ENCODE measurements around the gene ARID1B. TPM values are rescaled to one million over a fixed set of nuclear protein-coding genes. Genes with fewer than 3 reads are reported as not detected.
A peak's percentile ranks its signal among the peaks of the same experiment; 100 is the strongest.

ARID1B gene
- total and polyA plus RNA-seq, 2 of the 13 experiments (the other 11 are each of a cell fraction or from before 2014, with no cell fraction given): 20.1 to 32.6 TPM

GRCh38 chr6:156970595-156971112 is 193.5 kb downstream of the ARID1B start:
- FAIRE-seq: no peak
- no peak for TF ChIP-seq MZF1 (CRISPR knock-in tag; IDR thresholded peaks at IDR 0.05; ENCODE audit: borderline replicate concordance)
- no peak for TF ChIP-seq NFYB (CRISPR knock-in tag; IDR thresholded peaks at IDR 0.05)
- no peak for TF ChIP-seq HNF4G (IDR thresholded peaks at IDR 0.05; ENCODE audit: borderline replicate concordance, low read depth, low read length)
- TF ChIP-seq HNF4G (CRISPR knock-in tag; IDR thresholded peaks at IDR 0.05; ENCODE audit: borderline replicate concordance, low read depth): no peak
- TF ChIP-seq PHF5A (CRISPR knock-in tag; IDR thresholded peaks at IDR 0.05; ENCODE audit: low read depth, unreplicated experiment): no peak
- no peak for TF ChIP-seq ZNF138 (CRISPR knock-in tag; IDR thresholded peaks at IDR 0.05; ENCODE audit: low read depth)
- TF ChIP-seq HMGXB4 (CRISPR knock-in tag; IDR thresholded peaks at IDR 0.05; ENCODE audit: borderline replicate concordance in 1 of 2, low read depth in 1 of 2): no peak
- TF ChIP-seq ZNF326 (CRISPR knock-in tag; IDR thresholded peaks at IDR 0.05; ENCODE audit: borderline replicate concordance): no peak
- no peak for TF ChIP-seq ATF7-NPFF (CRISPR knock-in tag; IDR thresholded peaks at IDR 0.05; ENCODE audit: low read depth)
- TF ChIP-seq SP5 (CRISPR knock-in tag; IDR thresholded peaks at IDR 0.05; ENCODE audit: borderline replicate concordance, low read depth): no peak
- no peak for TF ChIP-seq ZNF816 (CRISPR knock-in tag; IDR thresholded peaks at IDR 0.05; ENCODE audit: borderline replicate concordance)
- no peak for TF ChIP-seq STAT6 (CRISPR knock-in tag; IDR thresholded peaks at IDR 0.05; ENCODE audit: borderline replicate concordance)
- no peak for TF ChIP-seq SALL1 (CRISPR knock-in tag; IDR thresholded peaks at IDR 0.05)
- no peak for TF ChIP-seq TAF15 (IDR thresholded peaks at IDR 0.05; ENCODE audit: low read depth, low read length, poor library complexity, severe bottlenecking)
- TF ChIP-seq ZBTB26 (CRISPR knock-in tag; IDR thresholded peaks at IDR 0.05; ENCODE audit: borderline replicate concordance): no peak
- TF ChIP-seq HES4 (CRISPR knock-in tag; IDR thresholded peaks at IDR 0.05; ENCODE audit: borderline replicate concordance): no peak
- TF ChIP-seq SNAPC2 (CRISPR knock-in tag; IDR thresholded peaks at IDR 0.05): no peak

More at GRCh38 chr6:156970595-156971112, 193.5 kb downstream of the ARID1B start:
- CTCF ChIA-PET (ENCODE audit: low intra/inter-chr PET ratio, low total read pairs): no interaction called here
- peaks cover 21% of the 10 kb centered on the region for H3K4me1 ChIP-seq (ENCODE audit: insufficient read depth, low read length)
- no peak overlapping the region for H3K4me2 ChIP-seq (ENCODE audit: low read depth, low read length)
- DNase-seq (ENCODE audit: low spot score): no peak
- 100% methylated on average over 2 of the region's 2 CpGs for WGBS (ENCODE audit: low lambda C conversion rate)
- in situ Hi-C loops (cut with HindIII; ENCODE audit: extremely low pct_ligation_motif_present, low pct_unique_long_range_greater_than_20kb): no loop called here
- intact Hi-C loops (cut with micrococcal nuclease; ENCODE audit: unreplicated experiment): no loop called here
- H3K79me2 ChIP-seq (ENCODE audit: insufficient read depth, low read length): peaks cover 61% of the 10 kb centered on the region
- H2AFZ ChIP-seq (ENCODE audit: low read length): no peak overlapping the region
- H4K20me1 ChIP-seq (ENCODE audit: insufficient read depth, low read length): peaks cover 14% of the 10 kb centered on the region; the same call in 1 of the 2 replicates
- H3K9me3 ChIP-seq (ENCODE audit: low read length): no peaks in the 10 kb centered on the region
- no peaks in the 10 kb centered on the region for H3K36me3 ChIP-seq (replicated peaks in 1 of 2; ENCODE audit: control insufficient read depth in 1 of 2, insufficient read depth in 2 of 2, low read length in 2 of 2)
- H3K27me3 ChIP-seq (ENCODE audit: control insufficient read depth in 1 of 2, insufficient read depth in 2 of 2, low read length in 2 of 2): no peaks in the 10 kb centered on the region
- no TSS peak for BruUV-seq (replicated peaks)
- ATAC-seq: peak; percentile 41; the same call in 2 of the 3 replicates
- H3K27ac ChIP-seq (ENCODE audit: extremely low read length, insufficient read depth, low read length): no peak overlapping the region
- no peak overlapping the region for H3K4me3 ChIP-seq (replicated peaks in 1 of 3; ENCODE audit: insufficient read depth in 1 of 3, low read depth in 2 of 3, low read length in 3 of 3)
- no peak overlapping the region for H3K9ac ChIP-seq (ENCODE audit: insufficient read depth, low read depth, low read length)
- POLR2A ChIA-PET: no interaction called here
